Measurements from ENCODE around the gene VPS36. TPM values are rescaled to one million over a fixed set of nuclear protein-coding genes. Genes with fewer than 3 reads are reported as not detected.

VPS36 gene
- total RNA-seq, 1 donor from 2014 or later: 60.6 TPM

- TF ChIP-seq CTCF (IDR thresholded peaks at IDR 0.05): no peak
- H3K27me3 Mint-ChIP-seq: no peaks in the 10 kb centered on the region
- no peaks in the 10 kb centered on the region for H3K9me3 Mint-ChIP-seq
- peak overlapping the region; percentile 93 for H3K27ac Mint-ChIP-seq
- H3K4me1 Mint-ChIP-seq: peaks cover 35% of the 10 kb centered on the region
- ATAC-seq (ENCODE audit: low read depth) (no peak), DNase-seq (no peak)
- peaks cover 14% of the 10 kb centered on the region for H3K36me3 Mint-ChIP-seq (ENCODE audit: low read depth)
- ChIA-PET POLR2A (interaction anchor here (0.7 to 2.3 kb wide), 6 partner anchors 12 to 290 kb away, joined by 3 to 31 read pairs (median 6); partner anchors contain the start of genes NEK3 and SUGT1), CTCF (interaction anchor here (1.3 to 2.6 kb wide), 8 partner anchors 8 to 203 kb away, joined by 3 to 19 read pairs (median 8); partner anchors contain the start of gene SUGT1)
- H3K4me3 Mint-ChIP-seq: peak overlapping the region; percentile 97
- intact Hi-C loops (cut with micrococcal nuclease): loop anchor here (1.0 to 5.0 kb wide), 12 partner anchors 45 to 647 kb away; partner anchors contain the start of genes ALG11, DHRS12, NEK5 and SUGT1
These were observed 963 bp downstream of the VPS36 start for GRCh38 chr13:52449331-52450011.

- ChIA-PET CTCF (interaction anchor here (1.2 kb wide), 1 partner anchor 205 kb away, joined by 3 read pairs; the partner anchor contains the start of gene SUGT1), POLR2A (no interaction called here)
- ATAC-seq (ENCODE audit: low read depth) (no peak), DNase-seq (no peak)
- H3K27me3 Mint-ChIP-seq: no peaks in the 10 kb centered on the region
- H3K36me3 Mint-ChIP-seq (ENCODE audit: low read depth): peaks cover 16% of the 10 kb centered on the region
- intact Hi-C loops (cut with micrococcal nuclease): no loop called here
- H3K4me1 Mint-ChIP-seq: peaks cover 29% of the 10 kb centered on the region
- H3K27ac Mint-ChIP-seq: no peak overlapping the region
- H3K9me3 Mint-ChIP-seq: no peaks in the 10 kb centered on the region
- H3K4me3 Mint-ChIP-seq: peak overlapping the region; percentile 44
- TF ChIP-seq CTCF (IDR thresholded peaks at IDR 0.05): no peak
These were observed 2.5 kb downstream of the VPS36 start for GRCh38 chr13:52447815-52448552.

GRCh38 chr13:52447354-52447753 is 3.1 kb downstream of the VPS36 start:
- POLR2A ChIA-PET: no interaction called here
- intact Hi-C loops (cut with micrococcal nuclease): no loop called here
- CTCF ChIA-PET: interaction anchor here (1.2 kb wide), 1 partner anchor 206 kb away, joined by 3 read pairs; the partner anchor contains the start of gene SUGT1
- no peak overlapping the region for H3K27ac Mint-ChIP-seq
- peaks cover 29% of the 10 kb centered on the region for H3K4me1 Mint-ChIP-seq
- no peaks in the 10 kb centered on the region for H3K27me3 Mint-ChIP-seq
- DNase-seq (no peak), ATAC-seq (ENCODE audit: low read depth) (no peak)
- H3K9me3 Mint-ChIP-seq: no peaks in the 10 kb centered on the region
- no peak for TF ChIP-seq CTCF (IDR thresholded peaks at IDR 0.05)
- peaks cover 19% of the 10 kb centered on the region for H3K36me3 Mint-ChIP-seq (ENCODE audit: low read depth)
- H3K4me3 Mint-ChIP-seq: no peak overlapping the region

GRCh38 chr13:52446265-52446664 is 4.2 kb downstream of the VPS36 start:
- ChIA-PET CTCF (no interaction called here), POLR2A (no interaction called here)
- no peaks in the 10 kb centered on the region for H3K9me3 Mint-ChIP-seq
- intact Hi-C loops (cut with micrococcal nuclease): no loop called here
- DNase-seq: no peak
- H3K27ac Mint-ChIP-seq: no peak overlapping the region
- H3K4me3 Mint-ChIP-seq: no peak overlapping the region
- peaks cover 29% of the 10 kb centered on the region for H3K4me1 Mint-ChIP-seq
- H3K27me3 Mint-ChIP-seq: no peaks in the 10 kb centered on the region
- no peak for ATAC-seq (ENCODE audit: low read depth)
- peaks cover 25% of the 10 kb centered on the region for H3K36me3 Mint-ChIP-seq (ENCODE audit: low read depth)
- TF ChIP-seq CTCF (IDR thresholded peaks at IDR 0.05): no peak

- no peak for ATAC-seq (ENCODE audit: low read depth)
- Mint-ChIP-seq H3K9me3 (no peaks in the 10 kb centered on the region), H3K36me3 (ENCODE audit: low read depth) (peaks cover 79% of the 10 kb centered on the region), H3K27me3 (no peaks in the 10 kb centered on the region), H3K4me1 (peaks cover 3% of the 10 kb centered on the region), H3K27ac (no peak overlapping the region), H3K4me3 (no peak overlapping the region)
- no peak for DNase-seq
- ChIA-PET CTCF (no interaction called here), POLR2A (no interaction called here)
- no peak for TF ChIP-seq CTCF (IDR thresholded peaks at IDR 0.05)
- intact Hi-C loops (cut with micrococcal nuclease): no loop called here
These were observed 18.0 kb downstream of the VPS36 start for GRCh38 chr13:52432456-52432855.

Measured in activated B cell treated with CpG ODN at 0.5 μM for 24 hours (primary cell).